Activated B cell treated with CpG ODN at 0.5 μM for 24 hours (primary cell): Measurements from ENCODE around the gene TRDMT1. TPM values are rescaled to one million over a fixed set of nuclear protein-coding genes. Genes with fewer than 3 reads are reported as not detected.

Experiments used
- ATAC-seq: fragments of 200-7000 bp; cut with Tn5 transposase; one replicate; pipeline ENCODE4 v1.10.0; 2021; ENCODE audit warnings: low read depth, mild to moderate bottlenecking, moderate library complexity
- CTCF ChIA-PET: fragments of 350-600 bp; sonication (Branson Sonifier 250); formaldehyde crosslinking; loops from one replicate; lab custom pipeline; 2021; ENCODE audit warnings: antibody characterized with exemption; lab: Charles Lee
- POLR2A ChIA-PET: fragments of 350-600 bp; sonication (Branson Sonifier 250); formaldehyde crosslinking; loops from one replicate; lab custom pipeline; 2021; ENCODE audit warnings: antibody characterized with exemption; lab: Charles Lee
- DNase-seq: peaks from one replicate; pipeline ENCODE4 v3.0.0; 2022
- H3K27ac Mint-ChIP-seq: one replicate; pipeline ENCODE4 v1.8.0; 2020; ENCODE audit warnings: mixed read lengths
- H3K27me3 Mint-ChIP-seq: one replicate; pipeline ENCODE4 v1.8.0; 2021; ENCODE audit warnings: mixed read lengths
- H3K36me3 Mint-ChIP-seq: one replicate; pipeline ENCODE4 v1.8.0; 2021; ENCODE audit warnings: low read depth, mixed read lengths
- H3K4me1 Mint-ChIP-seq: one replicate; pipeline ENCODE4 v1.8.0; 2021; ENCODE audit warnings: mixed read lengths
- H3K4me3 Mint-ChIP-seq: one replicate; pipeline ENCODE4 v1.8.0; 2020; ENCODE audit warnings: mild to moderate bottlenecking, mixed read lengths
- H3K9me3 Mint-ChIP-seq: one replicate; pipeline ENCODE4 v1.8.0; 2020; ENCODE audit warnings: mixed read lengths
- CTCF ChIP-seq: fragments of 200-600 bp; IDR thresholded peaks from one replicate; pipeline ENCODE4 v1.8.0; 2022; ENCODE audit warnings: antibody characterized with exemption, mild to moderate bottlenecking
- intact Hi-C: fragments of 100-400 bp; cut with micrococcal nuclease; formaldehyde crosslinking; loops from one replicate; pipeline ENCODE4 v1.15.1; 2024
- total RNA-seq: library from RNA; stranded (reverse); gene quantifications from 2 replicates; pipeline ENCODE4 v1.2.3, GENCODE V29; 2022

The TRDMT1 gene
- total RNA-seq, 1 donor from 2014 or later = 19.9 TPM

DNA sequence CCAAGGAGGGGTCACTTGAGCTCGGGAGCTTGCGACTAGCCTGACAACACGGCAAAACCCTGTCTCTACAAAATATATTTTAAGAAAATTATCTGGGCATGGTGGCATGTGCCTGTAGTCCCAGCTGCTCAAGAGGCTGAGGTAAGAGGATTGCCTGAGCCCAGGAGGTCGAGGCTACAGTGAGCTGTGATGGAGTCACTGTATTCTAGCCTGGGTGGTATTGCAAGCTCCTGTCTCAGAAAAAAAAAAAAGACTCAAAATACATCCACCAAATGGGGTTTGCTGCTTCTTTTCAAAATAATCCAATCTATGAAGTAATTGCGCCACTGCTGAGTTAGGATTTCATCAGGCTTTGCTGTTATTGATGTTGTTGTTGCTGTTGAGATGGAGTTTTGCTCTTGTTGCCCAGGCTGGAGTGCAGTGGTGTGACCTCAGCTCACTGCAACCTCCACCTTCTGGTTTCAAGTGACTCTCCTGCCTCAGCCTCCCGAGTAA is 15.5 kb upstream of the TRDMT1 start:
- Mint-ChIP-seq H3K27me3 (no peaks in the 10 kb centered on the region), H3K4me3 (no peak overlapping the region), H3K4me1 (peaks cover 24% of the 10 kb centered on the region), H3K36me3 (peaks cover 15% of the 10 kb centered on the region), H3K27ac (peak overlapping the region; percentile 90), H3K9me3 (no peaks in the 10 kb centered on the region)
- DNase-seq (no peak), ATAC-seq (no peak)
- no peak for TF ChIP-seq CTCF
- CTCF ChIA-PET = interaction anchor here (2.0 kb wide), 1 partner anchor 13 kb away, joined by 7 read pairs; no protein-coding TSS in a partner anchor
- intact Hi-C loops = loop anchor here (1.0 kb wide), 3 partner anchors 11 to 16 kb away; partner anchors contain the start of genes TRDMT1 and VIM
- POLR2A ChIA-PET = interaction anchor here (0.7 to 2.9 kb wide), 4 partner anchors 12 to 400 kb away, joined by 3 to 59 read pairs (median 7); partner anchors contain the start of genes RSU1, TRDMT1 and VIM

DNA sequence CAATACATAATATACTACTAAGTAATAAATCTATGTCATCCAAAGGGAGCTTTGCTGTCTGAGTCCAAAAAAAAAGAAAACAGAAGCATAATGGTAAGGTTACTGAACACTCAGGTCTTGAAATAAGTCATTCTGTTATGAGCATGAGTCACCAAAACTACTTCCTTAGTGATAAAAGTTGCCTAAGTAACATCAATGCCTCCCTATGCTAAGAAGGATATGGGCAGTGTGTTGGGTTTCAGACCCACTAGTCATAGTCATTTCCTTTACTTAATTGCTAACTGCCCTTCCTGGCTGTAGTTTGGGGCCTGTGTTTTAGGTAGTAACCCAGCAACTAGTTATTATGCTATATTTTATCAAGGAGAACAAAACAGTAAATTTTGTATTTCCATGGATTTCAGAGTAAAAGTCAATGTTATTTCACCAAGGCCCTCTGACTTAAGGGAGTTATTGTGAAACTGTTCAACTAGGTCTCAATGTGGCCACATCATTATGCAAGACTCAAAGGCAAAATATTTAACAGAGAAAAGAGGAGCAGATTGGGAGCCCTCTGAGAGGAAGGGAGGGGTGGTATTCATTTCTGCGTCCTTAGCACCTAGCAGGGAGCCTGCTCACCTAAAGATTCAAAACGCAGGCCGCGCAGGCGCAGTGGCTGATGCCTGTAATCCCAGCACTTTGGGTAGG is 14.9 kb upstream of the TRDMT1 start:
- peaks cover 24% of the 10 kb centered on the region for H3K4me1 Mint-ChIP-seq
- peak overlapping the region; percentile 46 for H3K4me3 Mint-ChIP-seq
- DNase-seq (no peak), ATAC-seq (peak; percentile 96)
- peaks cover 18% of the 10 kb centered on the region for H3K36me3 Mint-ChIP-seq
- ChIA-PET CTCF (interaction anchor here (1.8 to 2.0 kb wide), 3 partner anchors 10 to 15 kb away, joined by 5 to 7 read pairs (median 6); partner anchors contain the start of gene TRDMT1), POLR2A (interaction anchor here (0.7 to 2.9 kb wide), 6 partner anchors 10 to 399 kb away, joined by 3 to 59 read pairs (median 7); partner anchors contain the start of genes RSU1, TRDMT1 and VIM)
- no peak for TF ChIP-seq CTCF
- H3K27me3 Mint-ChIP-seq = no peaks in the 10 kb centered on the region
- intact Hi-C loops = loop anchor here (1.0 kb wide), 3 partner anchors 10 to 15 kb away; partner anchors contain the start of genes TRDMT1 and VIM
- H3K9me3 Mint-ChIP-seq = no peaks in the 10 kb centered on the region
- peak overlapping the region; percentile 90 for H3K27ac Mint-ChIP-seq

- no peaks in the 10 kb centered on the region for H3K27me3 Mint-ChIP-seq
- ChIA-PET POLR2A (interaction anchor here (0.7 to 2.9 kb wide), 5 partner anchors 10 to 399 kb away, joined by 3 to 59 read pairs (median 11); partner anchors contain the start of genes RSU1, TRDMT1 and VIM), CTCF (interaction anchor here (1.8 to 2.0 kb wide), 3 partner anchors 11 to 15 kb away, joined by 5 to 7 read pairs (median 6); partner anchors contain the start of gene TRDMT1)
- H3K27ac Mint-ChIP-seq = peak overlapping the region; percentile 90
- intact Hi-C loops = loop anchor here (1.0 kb wide), 3 partner anchors 9 to 14 kb away; partner anchors contain the start of genes TRDMT1 and VIM
- H3K9me3 Mint-ChIP-seq = no peaks in the 10 kb centered on the region
- no peak overlapping the region for H3K4me3 Mint-ChIP-seq
- no peak for TF ChIP-seq CTCF
- H3K36me3 Mint-ChIP-seq = peaks cover 16% of the 10 kb centered on the region
- H3K4me1 Mint-ChIP-seq = peaks cover 22% of the 10 kb centered on the region
- DNase-seq (no peak), ATAC-seq (no peak)
Observed at GRCh38 chr10:17215782-17216122, 14.3 kb upstream of the TRDMT1 start.

- Mint-ChIP-seq H3K4me1 (peaks cover 22% of the 10 kb centered on the region), H3K27me3 (no peaks in the 10 kb centered on the region), H3K4me3 (no peak overlapping the region), H3K9me3 (no peaks in the 10 kb centered on the region), H3K27ac (peak overlapping the region; percentile 90), H3K36me3 (peaks cover 16% of the 10 kb centered on the region)
- intact Hi-C loops = no loop called here
- ChIA-PET CTCF (interaction anchor here (0.6 to 2.0 kb wide), 4 partner anchors 12 to 441 kb away, joined by 3 to 7 read pairs (median 6); partner anchors contain the start of gene TRDMT1), POLR2A (interaction anchor here (0.7 to 2.9 kb wide), 4 partner anchors 9 to 324 kb away, joined by 3 to 59 read pairs (median 12); partner anchors contain the start of genes TRDMT1 and VIM)
- no peak for DNase-seq
- no peak for ATAC-seq
- TF ChIP-seq CTCF = no peak
Observed at GRCh38 chr10:17214971-17215781, 13.7 kb upstream of the TRDMT1 start.
